Naive B cell (primary cell): ENCODE measurements around the gene EVL. TPM values are rescaled to one million over a fixed set of nuclear protein-coding genes. Genes with fewer than 3 reads are reported as not detected.
"Not testable (repeated sequence)": the region's sequence is repeated elsewhere in the genome, so short reads cannot be mapped to it uniquely, and the experiment has no call there.

Source experiments
- ATAC-seq, 2 donors: fragments of 150-1000 bp; cut with Tn5 transposase; 2 replicates each; pipeline ENCODE4 v1.10.0; 2021; ENCODE audit warnings: low read depth in 2 of 2, mild to moderate bottlenecking in 2 of 2, moderate library complexity in 2 of 2
- DNase-seq: peaks from one replicate; pipeline ENCODE4 v3.0.0; 2022
- H3K27ac Mint-ChIP-seq, 6 donors: one replicate each; pipeline ENCODE4 v1.8.0; 2020 to 2022; ENCODE audit warnings: mild to moderate bottlenecking in 6 of 6, mixed read lengths in 6 of 6, moderate library complexity in 5 of 6, inconsistent platforms in 2 of 6
- H3K27me3 Mint-ChIP-seq, 3 donors: one replicate each; pipeline ENCODE4 v1.8.0; 2021 to 2022; ENCODE audit warnings: mixed read lengths in 3 of 3, mild to moderate bottlenecking in 1 of 3
- H3K36me3 Mint-ChIP-seq, 2 donors: one replicate each; pipeline ENCODE4 v1.8.0; 2020 to 2022; ENCODE audit warnings: mixed read lengths in 2 of 2, inconsistent platforms in 1 of 2, mild to moderate bottlenecking in 1 of 2
- H3K4me1 Mint-ChIP-seq, 3 donors: one replicate each; pipeline ENCODE4 v1.8.0; 2020 to 2022; ENCODE audit warnings: mixed read lengths in 3 of 3, inconsistent platforms in 1 of 3, mild to moderate bottlenecking in 1 of 3, moderate library complexity in 1 of 3
- H3K4me3 Mint-ChIP-seq, 8 donors: one replicate each; pipeline ENCODE4 v1.8.0; 2020 to 2022; ENCODE audit warnings: mild to moderate bottlenecking in 8 of 8, mixed read lengths in 8 of 8, moderate library complexity in 8 of 8, inconsistent platforms in 2 of 8
- H3K9me3 Mint-ChIP-seq, 7 donors: one replicate each; pipeline ENCODE4 v1.8.0; 2020 to 2022; ENCODE audit warnings: mixed read lengths in 7 of 7, mild to moderate bottlenecking in 5 of 7, inconsistent platforms in 2 of 7, moderate library complexity in 1 of 7
- polyA plus RNA-seq, 6 donors: library from polyadenylated mRNA; unstranded; fragments of 300-500 nt; fragmentation: Illumina TruSeq; gene quantifications; one replicate each; pipeline ENCODE4 v1.2.3, GENCODE V29; 2021; ENCODE audit warnings: low read depth in 6 of 6

Gene EVL
- polyA plus RNA-seq, 6 donors from 2014 or later, result 76.5 to 135 (median 89.8) TPM

- ATAC-seq (peak; percentile 75 to 77), DNase-seq (peak; percentile 64)
- H3K27ac Mint-ChIP-seq, result peak within 1 kb of the TSS in 3 of 6 donors; percentile 49 to 83 (median 76)
- H3K36me3 Mint-ChIP-seq, result peaks cover 0 to 7% of the 10 kb centered on the region in 2 donors
- H3K9me3 Mint-ChIP-seq, result peaks cover 2 to 7% (median 6%) of the 10 kb centered on the region in 7 donors
- H3K27me3 Mint-ChIP-seq, result no peaks in the 10 kb centered on the region
- peak within 1 kb of the TSS; percentile 74 to 88 (median 82) for H3K4me3 Mint-ChIP-seq
- H3K4me1 Mint-ChIP-seq, result peaks cover 15 to 39% (median 36%) of the 10 kb centered on the region in 3 donors
Measured at GRCh38 chr14:100159094-100159864, 94.1 kb downstream of the EVL start, which contains the start of gene DEGS2. DEGS2 (minus strand) TSS chr14:100159645; CDS start chr14:100159587, 58 bp downstream.

GRCh38 chr14:100159865-100160533 is 94.8 kb downstream of the EVL start:
- H3K27ac Mint-ChIP-seq, result peak overlapping the region in 1 of 6 donors; percentile 49
- no peak for DNase-seq
- no peaks in the 10 kb centered on the region for H3K27me3 Mint-ChIP-seq
- peaks cover 14 to 39% (median 36%) of the 10 kb centered on the region in 3 donors for H3K4me1 Mint-ChIP-seq
- H3K36me3 Mint-ChIP-seq, result peaks cover 0 to 4% of the 10 kb centered on the region in 2 donors
- ATAC-seq, result peak; percentile 29 to 32
- H3K9me3 Mint-ChIP-seq, result peaks cover 2 to 5% (median 4%) of the 10 kb centered on the region in 7 donors
- peak overlapping the region; percentile 58 to 87 (median 78) for H3K4me3 Mint-ChIP-seq

- DNase-seq (no peak), ATAC-seq (no peak)
- H3K36me3 Mint-ChIP-seq, result no peaks in the 10 kb centered on the region
- H3K9me3 Mint-ChIP-seq, result no peaks in the 10 kb centered on the region
- no peaks in the 10 kb centered on the region for H3K27me3 Mint-ChIP-seq
- H3K4me1 Mint-ChIP-seq, result peaks cover 10 to 37% (median 36%) of the 10 kb centered on the region in 3 donors
- H3K27ac Mint-ChIP-seq, result peak overlapping the region in 1 of 6 donors; percentile 49
- peak overlapping the region in 6 of 8 donors; percentile 70 to 85 (median 78) for H3K4me3 Mint-ChIP-seq
Measured at GRCh38 chr14:100160534-100160916, 95.3 kb downstream of the EVL start.

- Mint-ChIP-seq H3K4me1 (peaks cover 14 to 21% (median 16%) of the 10 kb centered on the region in 3 donors), H3K36me3 (no peaks in the 10 kb centered on the region), H3K9me3 (no peaks in the 10 kb centered on the region), H3K27me3 (no peaks in the 10 kb centered on the region), H3K27ac (peak overlapping the region; percentile 4 to 78 (median 50)), H3K4me3 (peak overlapping the region in 7 of 8 donors; percentile 19 to 64 (median 61))
- no peak for DNase-seq
- peak; percentile 22 to 27 for ATAC-seq
Measured at GRCh38 chr14:100165376-100165775, 100.2 kb downstream of the EVL start.

- DNase-seq (no peak), ATAC-seq (peak; percentile 39 to 45)
- peak overlapping the region in 2 of 6 donors; percentile 77 to 87 for H3K27ac Mint-ChIP-seq
- peak overlapping the region; percentile 88 to 96 (median 94) for H3K4me3 Mint-ChIP-seq
- no peaks in the 10 kb centered on the region for H3K36me3 Mint-ChIP-seq
- no peaks in the 10 kb centered on the region for H3K9me3 Mint-ChIP-seq
- H3K27me3 Mint-ChIP-seq, result peaks cover 0 to 4% (median 0%) of the 10 kb centered on the region in 3 donors
- H3K4me1 Mint-ChIP-seq, result peaks cover 13 to 21% (median 20%) of the 10 kb centered on the region in 3 donors
Measured at GRCh38 chr14:100165831-100166440, 100.7 kb downstream of the EVL start.

- H3K4me3 Mint-ChIP-seq, result peak overlapping the region in 2 of 8 donors; percentile 45 to 56
- peak overlapping the region in 1 of 6 donors; percentile 16 for H3K27ac Mint-ChIP-seq
- peaks cover 0 to 10% (median 6%) of the 10 kb centered on the region in 3 donors for H3K27me3 Mint-ChIP-seq
- DNase-seq, result no peak
- peak in 1 of 2 donors; percentile 26 for ATAC-seq
- peaks cover 13 to 24% (median 23%) of the 10 kb centered on the region in 3 donors for H3K4me1 Mint-ChIP-seq
- H3K9me3 Mint-ChIP-seq, result no peaks in the 10 kb centered on the region
- no peaks in the 10 kb centered on the region for H3K36me3 Mint-ChIP-seq
Measured at GRCh38 chr14:100168506-100168905, 103.3 kb downstream of the EVL start.

DNA sequence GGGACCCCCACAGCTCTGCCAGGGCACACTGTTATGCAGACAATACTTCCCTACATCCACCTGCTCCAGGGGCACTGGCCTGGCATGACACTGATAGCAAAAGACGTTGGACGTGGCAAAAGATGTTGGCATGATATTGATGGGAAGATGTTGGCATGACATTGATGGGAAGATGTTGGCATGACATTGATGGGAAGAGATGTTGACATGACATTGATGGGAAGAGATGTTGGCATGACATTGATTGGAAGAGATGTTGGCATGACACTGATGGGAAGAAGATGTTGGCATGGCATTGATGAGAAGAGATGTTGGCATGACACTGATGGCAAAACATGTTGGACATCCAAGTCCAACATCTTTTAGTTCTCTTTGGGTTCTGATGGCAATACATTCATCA is 105.7 kb downstream of the EVL start:
- Mint-ChIP-seq H3K27ac (peak overlapping the region in 4 of 6 donors; percentile 0 to 89 (median 44)), H3K4me1 (peaks cover 13 to 24% (median 16%) of the 10 kb centered on the region in 3 donors), H3K9me3 (no peaks in the 10 kb centered on the region), H3K36me3 (peaks cover 0 to 7% of the 10 kb centered on the region in 2 donors), H3K27me3 (peaks cover 0 to 22% (median 21%) of the 10 kb centered on the region in 3 donors), H3K4me3 (no peak overlapping the region)
- no peak for DNase-seq
- no peak for ATAC-seq

- DNase-seq (no peak), ATAC-seq (no peak)
- no peak overlapping the region for H3K27ac Mint-ChIP-seq
- peak overlapping the region in 2 of 8 donors; percentile 12 to 76 for H3K4me3 Mint-ChIP-seq
- H3K36me3 Mint-ChIP-seq, result peaks cover 0 to 7% of the 10 kb centered on the region in 2 donors
- H3K27me3 Mint-ChIP-seq, result peaks cover 0 to 22% (median 21%) of the 10 kb centered on the region in 3 donors
- peaks cover 4 to 16% (median 5%) of the 10 kb centered on the region in 3 donors for H3K4me1 Mint-ChIP-seq
- H3K9me3 Mint-ChIP-seq, result no peaks in the 10 kb centered on the region
Measured at GRCh38 chr14:100172811-100173210, 107.6 kb downstream of the EVL start.

GRCh38 chr14:100173353-100173752 is 108.1 kb downstream of the EVL start:
- Mint-ChIP-seq H3K27ac (peak overlapping the region in 2 of 6 donors; percentile 9 to 85), H3K36me3 (peaks cover 0 to 7% of the 10 kb centered on the region in 2 donors), H3K4me1 (peaks cover 3 to 15% (median 5%) of the 10 kb centered on the region in 3 donors), H3K27me3 (peaks cover 0 to 22% (median 21%) of the 10 kb centered on the region in 3 donors), H3K9me3 (no peaks in the 10 kb centered on the region), H3K4me3 (peak overlapping the region in 1 of 8 donors; percentile 12)
- no peak for DNase-seq
- ATAC-seq, result no peak

- H3K27me3 Mint-ChIP-seq, result peaks cover 0 to 21% (median 17%) of the 10 kb centered on the region in 3 donors
- peaks cover 0 to 7% of the 10 kb centered on the region in 2 donors for H3K36me3 Mint-ChIP-seq
- H3K9me3 Mint-ChIP-seq, result no peaks in the 10 kb centered on the region
- H3K27ac Mint-ChIP-seq, result peak overlapping the region in 1 of 6 donors; percentile 62
- DNase-seq, result no peak
- no peak for ATAC-seq
- H3K4me3 Mint-ChIP-seq, result peak overlapping the region in 1 of 8 donors; percentile 9
- peaks cover 0 to 6% (median 2%) of the 10 kb centered on the region in 3 donors for H3K4me1 Mint-ChIP-seq
Measured at GRCh38 chr14:100176811-100177327, 111.6 kb downstream of the EVL start.

DNA sequence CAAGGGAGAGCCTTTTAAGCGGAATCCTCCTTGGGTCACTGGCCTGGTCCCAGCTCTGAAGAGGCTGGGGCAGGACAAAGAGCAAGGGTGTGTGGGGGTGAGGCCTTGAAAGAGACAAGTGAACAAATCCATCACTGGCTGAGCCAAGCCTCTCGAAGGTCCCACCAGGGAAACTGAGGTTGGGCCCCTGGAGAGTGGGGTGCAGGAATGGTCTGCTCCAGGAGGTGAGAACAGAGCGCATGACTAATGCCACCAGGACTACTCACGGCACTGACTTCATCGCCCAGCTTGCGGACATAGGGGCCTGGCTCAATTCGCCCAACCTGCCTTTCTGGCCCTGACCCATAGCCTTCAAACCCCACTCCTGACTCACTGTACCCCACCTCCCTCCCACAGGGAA is 113.5 kb downstream of the EVL start:
- H3K9me3 Mint-ChIP-seq, result no peaks in the 10 kb centered on the region

DNA sequence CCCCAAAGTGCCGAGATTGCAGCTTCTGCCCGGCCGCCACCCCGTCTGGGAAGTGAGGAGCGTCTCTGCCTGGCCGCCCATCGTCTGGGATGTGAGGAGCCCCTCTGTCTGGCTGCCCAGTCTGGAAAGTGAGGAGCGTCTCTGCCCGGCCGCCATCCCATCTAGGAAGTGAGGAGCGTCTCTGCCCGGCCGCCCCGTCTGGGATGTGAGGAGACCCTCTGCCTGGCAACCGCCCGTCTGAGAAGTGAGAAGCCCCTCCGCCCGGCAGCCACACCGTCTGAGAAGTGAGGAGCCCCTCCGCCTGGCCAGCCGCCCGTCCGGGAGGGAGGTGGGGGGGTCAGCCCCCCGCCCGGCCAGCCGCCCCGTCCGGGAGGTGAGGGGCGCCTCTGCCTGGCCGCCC is 115.4 kb downstream of the EVL start:
- not testable (repeated sequence) for ATAC-seq, H3K27ac Mint-ChIP-seq, DNase-seq, H3K9me3 Mint-ChIP-seq, H3K36me3 Mint-ChIP-seq, H3K4me3 Mint-ChIP-seq, H3K27me3 Mint-ChIP-seq, H3K4me1 Mint-ChIP-seq

More for the DNA sequence above, 113.5 kb downstream of the EVL start:
- DNase-seq (no peak), ATAC-seq (no peak)
- no peak overlapping the region for H3K4me3 Mint-ChIP-seq
- H3K27ac Mint-ChIP-seq, result no peak overlapping the region
- H3K27me3 Mint-ChIP-seq, result peaks cover 0 to 13% (median 10%) of the 10 kb centered on the region in 3 donors
- peaks cover 0 to 7% of the 10 kb centered on the region in 2 donors for H3K36me3 Mint-ChIP-seq
- no peaks in the 10 kb centered on the region for H3K4me1 Mint-ChIP-seq
